Measurements from ENCODE around the gene MMP24.

MMP24 gene

GRCh38 chr20:35293303-35294292 lies 67.1 kb downstream of the MMP24 start:
- DNase-seq (ENCODE audit: low read depth, low spot score) = no peak

GRCh38 chr20:35294293-35294685 lies 67.8 kb downstream of the MMP24 start:
- DNase-seq (ENCODE audit: low read depth, low spot score) = no peak

GRCh38 chr20:35295058-35295457 lies 68.6 kb downstream of the MMP24 start:
- no peak for DNase-seq (ENCODE audit: low read depth, low spot score)

GRCh38 chr20:35295674-35296073 lies 69.2 kb downstream of the MMP24 start:
- no peak for DNase-seq (ENCODE audit: low read depth, low spot score)

- DNase-seq (ENCODE audit: low read depth, low spot score) = no peak
Measured at GRCh38 chr20:35296101-35296554, 69.6 kb downstream of the MMP24 start.

- no peak for DNase-seq (ENCODE audit: low read depth, low spot score)
Measured at GRCh38 chr20:35297155-35297554, 70.7 kb downstream of the MMP24 start.

GRCh38 chr20:35297740-35298139 lies 71.2 kb downstream of the MMP24 start:
- DNase-seq (ENCODE audit: low read depth, low spot score) = no peak

- DNase-seq (ENCODE audit: low read depth, low spot score) = no peak
Measured at GRCh38 chr20:35298264-35298663, 71.8 kb downstream of the MMP24 start.

- DNase-seq (ENCODE audit: low read depth, low spot score) = no peak
Measured at GRCh38 chr20:35299780-35300179, 73.3 kb downstream of the MMP24 start.

GRCh38 chr20:35300469-35301262 lies 74.2 kb downstream of the MMP24 start:
- DNase-seq (ENCODE audit: low read depth, low spot score) = no peak

GRCh38 chr20:35301426-35301825 lies 74.9 kb downstream of the MMP24 start:
- no peak for DNase-seq (ENCODE audit: low read depth, low spot score)

GRCh38 chr20:35302421-35303335 lies 76.2 kb downstream of the MMP24 start:
- DNase-seq (ENCODE audit: low read depth, low spot score) = no peak

- no peak for DNase-seq (ENCODE audit: low read depth, low spot score)
Measured at GRCh38 chr20:35303382-35303734, 76.9 kb downstream of the MMP24 start.

- no peak for DNase-seq (ENCODE audit: low read depth, low spot score)
Measured at GRCh38 chr20:35303735-35304491, 77.4 kb downstream of the MMP24 start.

- no peak for DNase-seq (ENCODE audit: low read depth, low spot score)
Measured at GRCh38 chr20:35304956-35305355, 78.5 kb downstream of the MMP24 start.

- DNase-seq (ENCODE audit: low read depth, low spot score) = peak; percentile 93
Measured at GRCh38 chr20:35305682-35306556, 79.4 kb downstream of the MMP24 start.

- no peak for DNase-seq (ENCODE audit: low read depth, low spot score)
Measured at GRCh38 chr20:35306931-35307517, 80.5 kb downstream of the MMP24 start.

GRCh38 chr20:35307666-35308653 lies 81.5 kb downstream of the MMP24 start:
- DNase-seq (ENCODE audit: low read depth, low spot score) = no peak
